IPS DF 6.9 (cell line): ENCODE data around the gene HEATR5A.
"Not testable (repeated sequence)": the region's sequence is repeated elsewhere in the genome, so short reads cannot be mapped to it uniquely, and the experiment has no call there.

Experiments used
- DNase-seq: peaks from one replicate; pipeline ENCODE4 v3.0.0-alpha.2; 2013; ENCODE audit warnings: low read depth, low spot score
- H3K27ac ChIP-seq: one replicate; pipeline ENCODE4 v1.5.1; 2013; ENCODE audit warnings: low read length, control low read depth
- H3K27me3 ChIP-seq: 2 replicates; pipeline ENCODE4 v1.6.1; 2013; ENCODE audit warnings: mild to moderate bottlenecking, low read length; ENCODE audit not compliant: control insufficient read depth, insufficient read depth
- H3K36me3 ChIP-seq: 2 replicates; pipeline ENCODE4 v1.6.1; 2013; ENCODE audit warnings: low read length; ENCODE audit not compliant: control insufficient read depth, insufficient read depth
- H3K4me1 ChIP-seq: 2 replicates; pipeline ENCODE4 v1.6.1; 2013; ENCODE audit warnings: low read length; ENCODE audit not compliant: control insufficient read depth, insufficient read depth
- H3K4me3 ChIP-seq: 2 replicates; pipeline ENCODE4 v1.5.1; 2013; ENCODE audit warnings: mild to moderate bottlenecking, low read length
- H3K9me3 ChIP-seq: 2 replicates; pipeline ENCODE4 v1.6.1; 2013; ENCODE audit warnings: low read length, inconsistent platforms; ENCODE audit not compliant: control insufficient read depth, insufficient read depth
- WGBS: extraction: QIAGEN DNeasy Blood & Tissue Kit; methylation state at CpG from one replicate; pipeline ENCODE4 v1.1.7; 2013; ENCODE audit warnings: mixed read lengths, missing lambda C conversion rate; ENCODE audit not compliant: insufficient read length, insufficient coverage; 5-methylcytosine and 5-hydroxymethylcytosine counted together

The HEATR5A gene

DNA sequence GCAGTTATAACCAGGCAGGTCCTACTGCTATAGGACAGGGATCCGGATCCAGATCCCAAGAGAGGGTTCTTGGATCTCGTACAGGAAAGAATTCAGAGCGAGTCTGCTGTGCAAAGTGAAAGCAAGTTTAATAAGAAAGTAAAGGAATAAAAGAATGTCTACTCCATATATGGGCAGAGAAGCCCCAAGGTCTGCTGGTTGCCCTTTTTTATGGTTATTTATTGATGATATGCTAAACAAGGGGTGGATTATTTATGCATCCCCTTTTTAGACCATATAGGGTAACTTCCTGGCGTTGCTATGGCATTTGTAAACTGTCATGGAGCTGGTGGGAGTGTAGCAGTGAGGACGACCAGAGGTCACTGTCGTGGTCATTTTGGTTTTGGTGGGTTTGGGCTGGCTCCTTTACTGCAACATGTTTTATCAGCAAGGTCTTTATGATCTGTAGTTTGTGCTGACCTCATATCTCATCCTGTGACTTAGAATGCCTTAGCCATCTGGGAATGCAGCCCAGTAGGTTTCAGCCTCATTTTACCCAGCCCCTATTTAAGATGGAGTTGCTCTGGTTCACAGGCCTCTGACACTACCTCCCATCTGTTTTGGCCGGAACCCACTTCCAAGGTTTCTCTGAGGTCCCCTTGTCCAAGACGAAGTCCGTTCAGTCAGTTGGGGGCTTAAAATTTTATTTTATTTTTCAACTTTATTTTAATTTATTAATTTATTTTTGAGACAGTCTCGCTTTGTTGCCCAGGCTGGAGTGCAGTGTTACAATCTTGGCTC lies 178.0 kb downstream of the HEATR5A start:
- H3K27me3 ChIP-seq, H3K9me3 ChIP-seq, H3K4me3 ChIP-seq, H3K27ac ChIP-seq, H3K4me1 ChIP-seq, DNase-seq, H3K36me3 ChIP-seq: not testable (repeated sequence)
- whole genome bisulfite sequencing: no CpG with 5 or more reads among the region's 10 CpGs
